ENCODE data around the gene UBL4B.
"Not testable (repeated sequence)": the region's sequence is repeated elsewhere in the genome, so short reads cannot be mapped to it uniquely, and the experiment has no call there.

The UBL4B gene, protein sequence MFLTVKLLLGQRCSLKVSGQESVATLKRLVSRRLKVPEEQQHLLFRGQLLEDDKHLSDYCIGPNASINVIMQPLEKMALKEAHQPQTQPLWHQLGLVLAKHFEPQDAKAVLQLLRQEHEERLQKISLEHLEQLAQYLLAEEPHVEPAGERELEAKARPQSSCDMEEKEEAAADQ

DNA sequence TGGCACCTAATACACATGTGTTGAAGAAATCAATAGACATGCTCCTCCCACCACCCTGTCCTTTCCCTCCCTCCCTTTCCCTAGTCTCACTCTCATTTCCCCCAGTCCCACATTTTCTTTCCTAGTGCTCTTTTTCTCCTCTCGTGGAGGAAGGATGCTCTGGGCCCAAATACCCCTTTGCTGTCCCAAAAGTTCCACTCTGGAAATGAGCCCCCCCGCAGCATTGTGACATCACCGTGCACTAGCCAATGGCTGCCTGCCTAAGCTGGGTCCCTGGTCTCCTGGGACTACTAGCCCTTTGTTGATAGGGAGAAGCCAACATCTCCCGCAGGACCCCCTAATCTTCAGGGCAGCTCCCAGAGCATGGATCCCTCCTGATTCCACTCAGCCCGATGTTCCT, at the start of gene UBL4B:
Gene UBL4B (plus strand): TSS at position 301 of the 400 bp plus-strand sequence. CDS start 92 bp downstream, at position 393.
- DNase-seq = no peak

DNA sequence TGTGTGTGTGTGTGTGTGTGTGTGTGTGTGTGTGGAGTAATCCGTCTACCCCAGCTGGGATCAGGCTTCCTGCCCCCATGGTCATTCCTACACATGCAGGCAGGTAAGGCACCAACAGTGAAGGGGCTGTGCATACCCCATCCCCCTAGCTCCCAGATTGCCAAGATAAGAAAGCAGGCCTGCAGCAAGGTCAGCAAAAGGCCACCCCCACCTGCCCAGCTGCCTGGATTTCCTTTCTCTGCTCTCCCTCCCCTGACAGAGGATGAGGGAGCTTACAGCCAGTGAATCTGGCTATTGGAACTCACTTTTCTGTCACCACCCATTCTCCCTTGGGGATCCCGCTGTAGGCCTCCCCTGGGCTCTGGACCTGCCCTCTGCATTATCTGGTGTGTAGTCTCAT, 49.6 kb upstream of the UBL4B start:
- DNase-seq = no peak

DNA sequence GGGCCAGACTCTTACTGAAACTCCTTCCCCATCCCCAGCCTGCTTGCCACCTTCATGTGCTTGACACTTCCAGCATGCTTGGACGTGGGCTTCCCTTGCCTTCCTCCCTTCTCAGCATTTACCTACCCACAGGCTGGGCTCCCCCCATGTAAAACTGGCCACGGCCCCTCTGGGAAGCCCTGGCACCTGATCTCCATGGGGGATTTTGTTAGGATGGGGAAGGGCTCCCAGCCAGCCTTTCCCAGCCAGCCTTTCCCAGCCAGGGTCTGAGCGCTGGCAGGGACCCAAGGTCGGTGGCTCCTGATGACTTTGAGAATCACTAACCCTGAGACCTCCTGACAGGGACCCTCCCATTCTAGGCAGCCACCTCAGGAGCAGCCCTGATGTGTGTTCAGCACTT, 48.5 kb upstream of the UBL4B start:
- no peak for DNase-seq

DNA sequence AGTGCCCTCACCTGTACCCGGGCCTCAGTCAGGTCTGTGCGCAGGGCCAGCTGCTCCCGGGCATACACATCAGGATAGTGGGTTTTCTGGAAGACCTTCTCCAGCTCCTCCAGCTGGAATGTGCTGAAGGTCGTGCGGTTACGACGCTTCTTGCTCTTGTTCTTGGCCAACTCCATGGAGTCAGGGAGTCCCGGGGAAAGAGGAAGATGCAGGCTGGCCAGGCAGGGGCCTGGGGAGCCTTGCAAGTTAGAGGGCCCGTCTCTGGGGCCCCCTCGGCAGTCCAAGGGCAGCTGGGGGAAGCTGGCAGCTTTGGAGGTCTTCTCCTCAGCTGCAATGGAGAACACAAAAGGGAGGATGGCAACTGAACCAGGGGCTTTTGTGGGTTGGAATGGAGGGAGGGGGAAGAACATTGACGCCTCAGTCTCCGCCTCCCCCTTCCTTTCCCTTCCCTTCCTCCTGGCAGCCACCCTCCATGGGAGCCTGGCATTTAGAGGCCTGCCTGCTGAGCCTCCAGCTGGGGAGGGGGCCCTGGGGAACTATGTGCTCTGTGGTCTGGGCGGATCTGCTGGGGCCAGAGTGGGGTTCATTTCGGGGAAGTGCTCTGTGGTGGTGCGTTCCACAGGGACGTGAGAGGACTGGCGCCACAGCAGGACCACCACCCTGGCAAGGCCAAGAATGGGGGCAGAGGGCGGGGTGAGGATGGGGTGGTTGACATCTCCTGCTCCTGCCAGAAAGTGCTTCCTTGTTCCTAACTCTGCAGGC, 47.5 kb upstream of the UBL4B start:
- DNase-seq = no peak

DNA sequence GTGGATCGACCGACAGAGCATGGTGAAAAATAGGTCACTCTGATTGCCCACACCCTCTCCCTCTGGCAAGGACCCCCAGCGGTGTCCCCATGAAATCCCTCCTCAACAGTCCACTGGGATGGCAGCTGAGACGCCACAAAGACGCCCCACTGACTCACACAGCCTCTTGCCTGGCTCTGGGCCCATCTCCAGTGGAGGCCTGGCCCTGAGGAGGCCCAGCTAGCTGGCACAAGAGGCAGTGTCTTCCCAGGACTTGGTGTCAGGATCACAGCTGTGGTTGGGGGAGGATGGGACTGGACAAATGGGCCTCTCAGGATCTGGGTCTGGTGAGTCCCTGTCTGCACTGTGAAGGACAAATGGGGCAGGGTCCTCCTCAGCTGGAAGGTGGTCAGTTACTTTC, 46.4 kb upstream of the UBL4B start:
- no peak for DNase-seq

DNA sequence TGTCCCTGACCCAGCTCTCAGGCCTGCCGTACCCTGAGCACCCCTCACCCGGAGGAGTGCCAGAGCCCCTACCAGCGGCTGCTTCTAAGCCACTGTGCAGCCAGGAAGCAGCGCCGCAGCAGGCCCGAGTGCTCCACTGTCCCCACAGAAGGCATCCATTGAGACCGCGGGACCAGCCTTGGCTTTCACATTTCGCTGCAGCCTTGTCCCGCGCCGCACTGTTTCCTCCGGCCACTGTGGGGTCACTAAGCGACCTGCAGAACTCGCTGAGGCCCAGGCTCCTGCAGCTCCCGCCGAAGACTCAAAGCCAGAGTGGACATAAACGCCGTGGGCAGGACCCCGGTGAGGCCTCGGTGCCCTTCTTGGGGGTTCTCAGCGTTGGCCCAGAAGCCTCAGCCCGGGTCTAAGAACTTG, 44.8 kb upstream of the UBL4B start:
- no peak for DNase-seq

DNA sequence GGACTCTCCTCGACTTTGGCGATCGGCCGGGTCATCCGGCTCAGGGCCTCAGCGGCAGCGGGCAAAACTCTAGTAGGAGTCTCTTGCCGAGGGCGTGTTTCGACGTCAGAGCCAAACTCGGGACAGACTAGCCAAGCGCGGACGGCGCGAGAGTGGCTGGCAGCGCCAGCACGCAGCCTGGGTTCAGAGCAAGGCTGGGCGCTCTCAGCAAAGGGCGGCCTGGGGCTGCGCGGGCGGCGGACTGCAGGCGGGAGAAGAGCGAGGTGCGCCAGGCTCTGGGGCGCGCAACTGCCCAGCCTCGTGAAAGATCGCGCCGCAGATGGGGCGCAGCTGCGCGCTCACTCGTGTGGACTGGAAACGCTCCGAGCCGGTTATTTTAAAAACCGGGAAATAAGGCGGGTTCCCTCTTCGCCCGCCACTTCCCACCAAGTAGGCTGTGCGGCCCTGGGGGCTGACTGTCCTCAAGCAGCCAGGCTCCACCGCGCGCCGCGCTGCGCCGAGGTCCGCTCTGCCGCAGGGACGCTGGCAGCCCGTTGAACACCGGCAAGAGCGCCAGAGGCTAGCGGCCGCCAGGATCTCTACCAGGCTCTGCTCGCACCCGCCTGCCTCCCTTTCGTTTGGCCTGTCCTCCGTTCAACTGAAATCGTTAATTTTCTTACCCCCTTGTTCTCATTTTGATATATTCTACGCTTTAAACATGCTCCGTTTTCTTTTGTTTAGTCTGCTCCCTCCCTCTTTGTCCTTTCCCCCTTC, 44.2 kb upstream of the UBL4B start:
- DNase-seq = no peak

DNA sequence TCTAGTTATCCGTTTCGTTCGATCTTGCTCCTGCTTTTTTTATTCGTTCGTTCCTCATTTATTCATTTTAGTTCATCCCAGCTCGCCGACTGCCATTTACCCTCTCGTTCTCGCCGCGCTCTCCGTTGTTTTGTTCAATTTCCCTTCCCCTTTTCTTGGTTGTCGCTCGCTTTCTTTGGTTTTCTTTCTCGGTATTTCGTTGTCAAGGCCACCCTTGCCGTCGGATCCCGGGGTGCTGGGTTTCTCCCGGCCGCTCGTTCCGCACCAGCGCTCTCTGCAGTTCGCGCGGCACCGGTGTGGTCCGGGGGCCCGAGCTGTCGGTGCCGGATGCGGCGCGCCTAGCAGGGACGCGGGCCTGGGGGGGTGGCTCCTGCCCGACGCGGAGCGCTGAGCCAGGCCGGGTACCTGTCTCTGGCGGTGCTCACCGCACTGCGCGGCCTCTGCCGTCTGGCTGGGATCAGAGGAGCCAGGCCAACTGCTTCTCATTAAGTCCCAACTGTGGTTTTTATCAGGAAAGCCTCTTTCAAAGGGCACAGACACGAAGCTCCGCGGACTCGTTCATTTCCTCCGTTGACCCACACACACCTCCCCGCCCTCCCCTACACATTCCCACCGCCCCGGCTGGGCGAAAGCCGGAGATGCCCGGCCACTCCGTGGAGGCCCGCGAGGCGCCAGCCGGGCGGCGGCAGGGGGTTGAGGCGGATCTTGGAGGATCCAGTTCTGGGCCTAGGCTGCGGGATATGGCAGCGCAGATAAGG, 43.4 kb upstream of the UBL4B start:
- DNase-seq = no peak

DNA sequence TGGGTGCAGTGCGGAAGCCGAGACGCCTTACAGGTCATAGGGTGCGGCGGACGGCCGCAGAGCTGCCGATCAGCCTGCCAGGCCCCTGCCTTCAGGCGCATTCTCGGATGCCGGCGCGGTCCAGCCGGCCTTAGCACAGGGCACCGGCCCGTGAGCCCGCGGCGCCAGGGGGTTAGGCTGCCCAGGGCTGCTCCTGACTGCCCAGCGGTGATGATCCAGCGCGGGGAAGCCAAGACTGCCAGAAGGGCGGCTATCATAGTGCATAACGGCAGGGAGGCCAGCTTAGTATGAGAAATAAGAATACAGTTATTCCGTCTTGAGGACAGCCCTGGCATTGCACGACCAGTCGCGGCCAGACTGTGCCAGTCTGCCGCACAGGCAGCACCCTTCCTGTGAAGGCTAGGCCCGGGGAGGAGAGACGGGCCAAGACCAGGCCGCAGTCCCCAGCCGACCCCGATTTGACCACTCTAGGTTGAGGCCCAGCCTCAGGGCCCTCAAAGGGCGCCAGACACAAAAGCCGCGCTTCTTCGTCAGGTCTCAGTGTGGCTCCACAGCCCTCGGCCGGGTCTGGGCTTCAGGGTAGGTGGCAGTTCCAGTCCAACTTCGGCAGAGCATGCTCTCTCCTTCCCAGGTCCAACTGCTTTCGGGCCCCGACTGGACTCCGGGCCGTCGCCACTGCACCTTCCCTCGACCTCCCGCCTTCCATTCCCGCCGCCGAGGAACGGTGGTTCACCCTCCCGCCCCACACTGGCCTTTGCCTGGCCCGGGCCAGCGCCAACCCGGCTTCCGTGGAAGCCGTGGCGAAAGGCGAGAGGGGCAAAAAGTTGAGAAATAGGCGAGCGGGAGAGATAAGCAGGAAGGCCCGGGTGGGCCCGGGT, 42.6 kb upstream of the UBL4B start:
- no peak for DNase-seq

DNA sequence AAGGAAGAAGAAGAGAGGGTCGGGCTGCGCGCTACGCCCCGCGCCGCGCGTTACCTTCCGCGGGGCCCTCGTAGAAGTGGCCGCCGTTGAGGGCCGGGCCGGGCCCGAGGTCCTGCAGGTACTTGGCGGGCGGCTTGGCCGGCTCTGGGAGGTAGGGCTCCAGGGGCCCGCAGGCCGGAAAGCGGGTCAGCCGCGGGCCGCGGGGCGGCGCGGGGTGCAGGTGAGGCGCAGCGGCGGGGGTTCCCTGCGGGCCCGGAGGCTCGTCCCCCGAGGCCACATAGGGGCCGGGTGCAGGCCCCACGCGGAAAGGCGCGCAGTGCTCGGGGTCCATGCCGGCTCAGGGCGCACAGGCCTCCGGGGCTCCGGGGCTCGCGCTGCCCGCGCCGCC, 42.0 kb upstream of the UBL4B start:
- DNase-seq = no peak

DNA sequence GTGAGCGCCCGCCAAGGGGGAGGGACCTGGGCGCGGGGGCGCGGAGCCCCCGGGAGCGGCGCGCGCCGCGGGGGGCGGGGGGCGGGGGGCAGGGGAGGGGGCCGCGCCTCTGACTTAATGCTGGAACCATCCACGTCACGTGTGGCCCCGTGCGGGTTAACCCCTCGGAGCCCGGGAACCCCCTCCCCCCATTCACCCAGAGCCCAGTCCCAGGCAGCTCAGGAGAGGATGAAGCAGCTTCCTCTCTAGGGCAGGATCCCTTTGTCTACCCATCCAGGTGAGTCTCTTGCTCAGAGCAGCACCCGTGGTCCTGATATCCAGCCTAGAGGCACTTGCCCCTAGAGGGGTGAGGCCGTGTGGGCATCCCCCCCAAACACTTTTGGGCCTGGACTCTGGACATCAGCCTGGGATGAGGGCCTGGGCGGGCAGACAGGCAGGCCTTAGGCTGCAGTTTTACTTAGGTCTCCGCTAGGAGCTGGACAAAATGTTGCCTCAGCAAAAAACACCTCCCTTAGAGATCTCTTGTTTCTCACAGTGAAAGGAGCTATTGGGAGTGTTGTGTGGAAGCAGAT, 41.5 kb upstream of the UBL4B start, which contains the start of gene ALX3:
Gene ALX3 (minus strand): TSS at position 2 of the 572 bp plus-strand sequence. CDS start 60 bp downstream, outside the sequence.
- no peak for DNase-seq

DNA sequence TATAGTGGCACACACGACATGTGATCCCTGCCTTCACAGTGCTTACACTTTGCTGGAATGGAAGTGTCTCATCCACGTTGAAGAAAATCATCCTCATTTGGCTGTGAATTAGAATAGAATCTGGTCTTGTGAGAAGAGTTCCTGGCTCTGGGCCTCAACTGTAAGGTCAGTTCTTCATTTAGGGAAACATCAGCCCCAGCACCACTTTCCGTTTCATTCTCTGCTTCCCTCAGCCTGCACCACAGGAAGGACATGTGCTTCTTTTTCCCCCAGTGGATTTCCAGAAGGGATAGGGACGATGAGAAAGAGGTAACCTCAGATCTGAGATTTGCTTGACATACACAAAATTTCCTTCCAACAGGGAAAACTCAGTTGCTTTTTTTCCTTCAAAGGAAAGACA, 38.1 kb upstream of the UBL4B start:
- no peak for DNase-seq

DNA sequence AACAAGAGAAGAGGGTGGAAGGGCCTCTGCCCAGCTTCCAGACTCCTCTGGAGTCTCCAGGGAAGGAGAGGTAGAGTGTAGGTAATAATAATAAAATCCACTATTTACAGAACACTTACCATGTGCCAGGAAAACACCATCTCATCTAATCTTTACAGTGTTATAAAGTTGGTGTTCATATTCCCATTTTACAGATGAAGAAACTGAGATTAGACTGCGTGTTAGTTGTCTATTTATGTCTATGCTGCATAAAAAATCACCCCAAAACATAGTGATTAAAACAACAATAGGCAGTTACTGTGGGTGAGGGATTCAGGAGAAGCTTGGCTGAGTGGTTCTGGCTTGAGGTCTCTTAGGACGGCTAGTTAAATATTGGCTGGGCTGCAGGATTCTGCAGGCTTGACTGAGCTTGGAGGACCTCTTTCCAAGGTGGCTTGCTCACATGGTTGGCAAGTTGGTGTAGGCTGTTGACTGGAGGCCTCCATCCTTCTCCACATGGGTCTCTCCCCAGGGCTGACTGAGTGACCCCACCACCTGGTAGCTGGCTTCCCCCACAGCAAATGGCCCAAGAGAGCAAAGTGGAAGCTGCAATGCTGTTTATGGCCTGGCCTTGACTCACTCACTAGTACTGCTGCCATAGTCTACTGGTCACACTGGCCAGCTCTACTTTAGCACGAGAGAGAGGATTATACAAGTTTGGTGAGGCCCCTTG, 35.3 kb upstream of the UBL4B start:
- no peak for DNase-seq

DNA sequence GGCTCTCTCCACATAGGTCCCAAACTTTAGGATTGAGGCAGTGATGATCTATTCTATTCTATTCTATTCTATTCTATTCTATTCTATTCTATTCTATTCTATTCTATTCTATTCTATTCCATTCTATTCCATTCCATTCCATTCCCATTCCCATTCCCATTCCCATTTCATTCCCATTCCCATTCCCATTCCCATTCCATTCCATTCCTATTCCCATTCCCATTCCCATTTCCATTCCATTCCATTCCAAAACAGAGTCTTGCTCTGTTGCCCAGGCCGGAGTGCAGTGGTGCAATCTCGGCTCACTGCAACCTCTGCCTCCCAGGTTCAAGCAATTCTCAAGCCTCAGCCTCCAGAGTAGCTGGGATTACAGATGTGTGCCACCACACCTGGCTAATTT, 32.2 kb upstream of the UBL4B start:
- DNase-seq = not testable (repeated sequence)

DNA sequence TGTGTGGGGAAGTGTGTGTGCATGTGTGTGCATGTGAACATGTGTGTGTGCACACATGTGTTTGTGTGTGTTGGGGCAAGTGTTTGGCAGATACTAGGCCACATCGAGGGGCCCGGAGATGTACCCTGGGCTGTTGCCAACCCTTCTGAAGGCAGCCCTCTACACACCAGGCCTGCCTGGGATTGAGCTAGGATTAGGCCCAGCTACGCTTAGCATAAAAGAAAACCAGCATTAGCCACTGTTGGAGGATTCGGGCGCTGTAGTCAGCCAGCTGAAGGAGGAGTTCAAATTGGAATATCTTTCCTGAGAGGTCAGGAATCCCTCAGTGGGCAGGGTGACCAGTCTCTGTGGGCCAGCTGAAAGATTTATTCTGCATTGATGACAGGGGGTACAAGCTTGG, 31.2 kb upstream of the UBL4B start:
- no peak for DNase-seq

DNA sequence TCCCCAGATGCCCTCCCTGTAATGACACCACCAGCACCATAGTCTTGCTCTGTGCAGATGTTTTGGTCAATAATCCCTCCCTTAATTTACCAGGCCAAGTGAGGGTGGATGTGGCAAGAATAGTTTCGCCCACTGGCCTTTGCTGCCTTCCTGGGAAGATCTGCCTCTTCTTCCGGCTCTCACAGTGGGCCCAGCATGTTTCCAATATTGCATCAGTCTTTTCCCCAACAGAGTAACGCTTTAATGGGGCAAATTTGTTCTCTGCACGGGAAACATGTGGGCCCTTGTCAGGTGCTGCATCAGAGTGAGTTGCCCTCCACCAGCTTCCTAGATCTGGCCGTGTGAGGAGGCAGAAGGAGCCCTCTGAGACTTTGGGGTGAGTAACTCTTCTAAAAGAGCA, 29.8 kb upstream of the UBL4B start:
- no peak for DNase-seq

DNA sequence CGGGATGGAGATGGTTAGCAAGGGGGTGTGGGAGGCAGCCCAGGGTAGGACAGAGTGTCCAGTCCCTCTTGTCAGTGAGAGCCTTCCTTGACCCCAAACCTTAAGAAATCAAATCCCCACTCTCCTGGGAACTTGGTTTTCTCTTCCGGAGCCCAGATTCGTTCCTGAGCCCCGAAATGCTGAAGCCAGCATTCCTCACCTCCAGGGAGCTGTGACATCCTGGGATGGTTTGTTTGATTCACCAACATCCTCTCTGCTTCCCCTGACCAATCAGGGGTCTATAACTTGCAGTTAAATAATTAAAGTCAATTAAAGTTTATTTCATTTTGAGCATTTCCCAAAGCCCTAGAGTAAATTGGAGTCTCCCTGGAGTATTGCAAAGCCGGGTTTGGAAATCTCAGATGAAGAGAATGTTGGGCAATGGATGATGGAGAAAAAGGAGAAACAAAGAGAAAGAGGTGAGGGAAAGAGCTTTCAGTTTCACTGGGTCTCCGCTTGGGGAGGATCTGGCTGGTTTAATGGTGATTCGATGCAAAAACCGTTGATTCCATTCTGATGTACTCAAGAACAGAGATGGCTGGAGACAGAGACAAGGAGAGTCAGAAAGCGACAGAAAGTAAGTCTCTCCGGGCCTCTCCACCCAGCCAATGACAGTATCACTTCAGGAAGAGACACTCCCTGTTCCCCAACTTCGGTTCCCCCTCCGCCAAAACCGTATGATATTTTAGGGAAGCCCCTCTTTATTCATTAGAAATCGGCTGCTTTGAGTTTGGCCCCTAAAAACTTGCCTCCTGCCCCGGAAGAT, 29.0 kb upstream of the UBL4B start:
- no peak for DNase-seq

DNA sequence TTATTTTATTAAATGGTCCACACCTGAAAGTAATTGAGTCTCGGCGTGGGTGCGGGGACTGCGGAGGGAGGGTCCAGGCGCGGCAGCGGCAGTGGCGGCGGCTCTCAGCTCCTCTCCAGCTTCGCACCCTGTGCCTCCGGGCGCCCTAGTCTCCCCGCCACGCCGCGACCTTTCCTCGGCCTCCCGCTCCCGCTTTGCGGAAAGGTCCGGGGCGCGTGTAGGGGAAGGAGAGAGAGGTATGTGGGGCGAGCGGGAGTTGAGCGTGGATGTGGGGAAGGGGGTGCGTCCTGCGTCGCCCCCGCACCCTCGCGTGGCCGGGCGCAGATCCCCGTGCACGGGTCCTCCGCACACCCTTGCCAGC, 28.4 kb upstream of the UBL4B start:
- no peak for DNase-seq

DNA sequence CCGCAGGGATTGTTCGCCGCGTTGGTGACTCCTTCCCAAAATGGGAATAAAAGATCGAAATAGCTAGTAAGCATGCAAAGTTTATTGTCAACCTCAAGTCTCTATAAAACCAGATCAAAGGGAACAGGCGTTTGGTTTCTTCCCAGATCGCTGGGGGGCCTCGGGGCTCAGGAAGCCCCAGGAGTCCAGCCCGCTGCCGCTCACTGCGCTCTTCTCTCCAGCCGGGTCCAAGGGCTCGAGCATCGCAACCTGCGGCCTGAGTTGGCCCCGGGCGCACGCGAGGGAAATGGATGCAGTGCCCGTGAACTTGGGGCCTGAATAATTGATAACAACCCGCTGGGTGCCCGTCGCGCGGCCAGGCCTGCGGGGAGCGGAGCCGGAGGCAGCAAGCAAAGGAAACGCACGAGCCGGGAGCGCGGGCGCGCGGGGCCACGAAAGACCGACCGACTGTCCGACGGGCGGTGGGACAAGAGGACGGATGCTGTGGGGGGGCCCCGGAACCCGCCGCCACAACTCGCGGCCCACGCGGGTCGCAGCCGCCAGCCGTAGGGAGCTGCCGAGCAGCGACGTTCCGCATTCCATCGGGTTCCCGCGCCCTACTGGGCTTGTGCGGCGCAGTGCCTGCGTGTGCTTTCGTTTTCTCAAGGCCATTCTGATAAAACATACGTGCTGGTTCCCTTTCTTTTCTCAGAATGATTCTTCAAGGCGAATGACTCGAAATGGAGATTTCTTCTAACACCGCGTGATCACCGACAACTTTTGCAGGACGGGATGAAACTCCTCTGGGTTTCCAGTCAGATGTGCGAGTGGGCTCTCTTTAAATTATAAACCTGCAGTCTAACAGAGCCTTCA, 27.8 kb upstream of the UBL4B start:
- DNase-seq = no peak

Data from NCI-H524 (cell line).